SH-SY5Y (cell line): ENCODE data around the gene ASCC2.

Experiments used
- GATA2 ChIP-seq: IDR thresholded peaks from 2 replicates; pipeline ENCODE4 v1.6.1; 2011; ENCODE audit warnings: mild to moderate bottlenecking, low read depth, low read length
- GATA3 ChIP-seq: IDR thresholded peaks from 2 replicates; pipeline ENCODE4 v1.6.1; 2011; ENCODE audit warnings: low read depth, mild to moderate bottlenecking, low read length, moderate library complexity

- no peak for TF ChIP-seq GATA2
- no peak for TF ChIP-seq GATA3
Measured at GRCh38 chr22:29804985-29805384, 33.1 kb downstream of the ASCC2 start.
